Esophagus mucosa (tissue), 1 donor: ENCODE measurements around the gene IFNA10. TPM values are rescaled to one million over a fixed set of nuclear protein-coding genes. Genes with fewer than 3 reads are reported as not detected.
"Not testable (repeated sequence)": the region's sequence is repeated elsewhere in the genome, so short reads cannot be mapped to it uniquely, and the experiment has no call there.

Experiments used
- ATAC-seq: fragments of 200-7000 bp; cut with Tn5 transposase; one replicate; pipeline ENCODE4 v1.9.1; 2020
- total RNA-seq: library from RNA; stranded (reverse); gene quantifications from one replicate; pipeline ENCODE4 v1.2.4, GENCODE V29; 2023
- donor health status: DM: yes; HTN: yes; CAD: no.

The IFNA10 gene
- total RNA-seq, 1 donor from 2014 or later: not detected

GRCh38 chr9:21187487-21187886 is 19.5 kb downstream of the IFNA10 start, which contains the start of gene IFNA4:
TSS of gene IFNA4 (minus strand) at chr9:21187587. CDS start at chr9:21187531, 56 bp downstream.
- not testable (repeated sequence) for ATAC-seq

GRCh38 chr9:21182810-21183736 is 23.9 kb downstream of the IFNA10 start:
- ATAC-seq: peak; percentile 64

- ATAC-seq: no peak
Measured at GRCh38 chr9:21174671-21175070, 32.3 kb downstream of the IFNA10 start.

- ATAC-seq: no peak
Measured at GRCh38 chr9:21172156-21172555, 34.8 kb downstream of the IFNA10 start.

- ATAC-seq: no peak
Measured at GRCh38 chr9:21171351-21171750, 35.6 kb downstream of the IFNA10 start.

- ATAC-seq: not testable (repeated sequence)
Measured at GRCh38 chr9:21166560-21166959, 40.4 kb downstream of the IFNA10 start, which contains the start of gene IFNA21. TSS of gene IFNA21 (minus strand) at chr9:21166660. CDS start at chr9:21166612, 48 bp downstream.

GRCh38 chr9:21165516-21165915 is 41.4 kb downstream of the IFNA10 start:
- no peak for ATAC-seq

- ATAC-seq: no peak
Measured at GRCh38 chr9:21160178-21160577, 46.8 kb downstream of the IFNA10 start.

Other genes starting within 250 kb of the IFNA10 start
- 1.6 TPM for gene HACD4, start 175.5 kb downstream of the IFNA10 start, total RNA-seq
- not detected for gene IFNB1, start 129.2 kb downstream of the IFNA10 start, total RNA-seq
- not detected for gene IFNW1, start 65.3 kb downstream of the IFNA10 start, total RNA-seq
- not detected for gene IFNA21, start 40.5 kb downstream of the IFNA10 start, total RNA-seq
- gene IFNA4, start 19.6 kb downstream of the IFNA10 start, total RNA-seq: not detected
- gene IFNA7, start 4.9 kb downstream of the IFNA10 start, total RNA-seq: not detected
- gene IFNA16, start 10.2 kb upstream of the IFNA10 start, total RNA-seq: not detected
- gene IFNA17, start 21.1 kb upstream of the IFNA10 start, total RNA-seq: not detected
- not detected for gene IFNA14, start 32.9 kb upstream of the IFNA10 start, total RNA-seq
- gene IFNA5, start 98.2 kb upstream of the IFNA10 start, total RNA-seq: not detected
- 10.1 TPM for gene KLHL9, start 128.3 kb upstream of the IFNA10 start, total RNA-seq
- not detected for gene IFNA6, start 143.7 kb upstream of the IFNA10 start, total RNA-seq
- gene IFNA13, start 160.9 kb upstream of the IFNA10 start, total RNA-seq: not detected
- gene IFNA2, start 178.3 kb upstream of the IFNA10 start, total RNA-seq: not detected
- not detected for gene IFNA8, start 202.0 kb upstream of the IFNA10 start, total RNA-seq
- not detected for gene IFNA1, start 233.3 kb upstream of the IFNA10 start, total RNA-seq